ENCODE results near the gene CEP164.

The CEP164 gene

DNA sequence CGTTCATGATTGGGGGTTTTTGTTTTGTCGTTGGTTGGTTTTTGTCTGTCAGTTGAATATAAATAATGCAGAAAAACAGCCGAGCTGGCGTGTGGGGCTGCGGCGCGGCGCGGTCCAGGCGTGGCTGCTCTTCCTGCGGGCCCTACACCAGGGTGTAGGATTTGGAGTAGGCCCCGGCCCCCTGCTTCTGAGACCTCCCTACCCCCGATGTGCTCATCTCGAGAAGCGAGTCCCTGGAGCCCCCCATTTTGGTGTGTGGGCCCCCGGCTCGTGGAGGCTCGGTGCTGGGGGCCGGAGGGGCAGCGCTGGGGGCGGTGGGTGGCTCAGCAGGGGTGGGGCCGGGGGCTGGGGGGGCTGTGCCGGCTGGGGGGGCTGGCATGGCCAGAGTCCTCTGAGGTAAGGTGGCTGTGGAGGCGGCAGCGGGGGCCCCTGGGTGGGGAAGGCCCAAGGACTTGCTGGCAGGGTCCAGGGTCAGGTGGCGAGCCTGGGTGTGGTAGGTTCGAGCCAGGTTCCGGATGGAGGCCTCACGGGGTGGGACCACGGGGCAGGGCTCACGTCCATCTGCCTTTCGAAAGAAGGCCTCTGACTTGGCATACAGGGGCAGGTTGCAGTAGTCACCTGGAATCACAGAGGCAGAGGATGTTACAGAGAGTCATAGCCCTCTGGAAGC lies 100.7 kb downstream of the CEP164 start:
- Histone ChIP-seq H3K79me2 (ENCODE audit: insufficient read depth, low read depth) (no peaks in the 10 kb centered on the region), H4K20me1 (ENCODE audit: insufficient read depth) (no peaks in the 10 kb centered on the region), H3K27me3 (ENCODE audit: insufficient read depth, low read depth) (no peaks in the 10 kb centered on the region), H3K9ac (no peak overlapping the region), H2AFZ (ENCODE audit: low read depth) (no peak overlapping the region), H3K4me2 (no peak overlapping the region), H3K4me1 (ENCODE audit: low read depth, poor library complexity, severe bottlenecking) (no peaks in the 10 kb centered on the region), H3K27ac (no peak overlapping the region), H3K4me3 (IDR thresholded peaks at IDR 0.05; ENCODE audit: insufficient read depth, low read depth, low read length) (no peak overlapping the region), H3K36me3 (ENCODE audit: insufficient read depth) (no peaks in the 10 kb centered on the region)
- TF ChIP-seq, protein P1, sequence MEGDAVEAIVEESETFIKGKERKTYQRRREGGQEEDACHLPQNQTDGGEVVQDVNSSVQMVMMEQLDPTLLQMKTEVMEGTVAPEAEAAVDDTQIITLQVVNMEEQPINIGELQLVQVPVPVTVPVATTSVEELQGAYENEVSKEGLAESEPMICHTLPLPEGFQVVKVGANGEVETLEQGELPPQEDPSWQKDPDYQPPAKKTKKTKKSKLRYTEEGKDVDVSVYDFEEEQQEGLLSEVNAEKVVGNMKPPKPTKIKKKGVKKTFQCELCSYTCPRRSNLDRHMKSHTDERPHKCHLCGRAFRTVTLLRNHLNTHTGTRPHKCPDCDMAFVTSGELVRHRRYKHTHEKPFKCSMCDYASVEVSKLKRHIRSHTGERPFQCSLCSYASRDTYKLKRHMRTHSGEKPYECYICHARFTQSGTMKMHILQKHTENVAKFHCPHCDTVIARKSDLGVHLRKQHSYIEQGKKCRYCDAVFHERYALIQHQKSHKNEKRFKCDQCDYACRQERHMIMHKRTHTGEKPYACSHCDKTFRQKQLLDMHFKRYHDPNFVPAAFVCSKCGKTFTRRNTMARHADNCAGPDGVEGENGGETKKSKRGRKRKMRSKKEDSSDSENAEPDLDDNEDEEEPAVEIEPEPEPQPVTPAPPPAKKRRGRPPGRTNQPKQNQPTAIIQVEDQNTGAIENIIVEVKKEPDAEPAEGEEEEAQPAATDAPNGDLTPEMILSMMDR (conservative IDR thresholded peaks at IDR 0.05; ENCODE audit: low read depth, low read length), result no peak

DNA sequence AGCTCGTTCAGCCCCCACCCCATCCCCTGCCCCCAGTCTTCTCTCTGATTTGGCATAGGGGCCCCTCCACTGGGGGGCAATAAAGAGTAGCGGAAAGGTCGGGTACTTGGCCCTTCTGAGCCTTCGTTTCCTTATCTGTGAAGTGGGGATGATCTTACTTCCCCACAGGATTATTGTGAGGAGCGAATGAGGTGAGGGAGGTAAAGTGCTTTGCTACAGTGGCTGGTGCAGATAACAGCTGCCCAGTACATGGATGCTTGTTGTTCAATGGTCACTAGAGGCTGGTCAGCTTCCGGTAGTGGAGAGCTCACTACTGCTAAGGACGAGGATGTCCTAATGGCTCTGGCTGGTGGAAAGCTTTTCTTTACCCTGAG lies 101.2 kb downstream of the CEP164 start:
- H4K20me1 ChIP-seq (ENCODE audit: insufficient read depth), result no peaks in the 10 kb centered on the region
- no peaks in the 10 kb centered on the region for H3K36me3 ChIP-seq (ENCODE audit: insufficient read depth)
- H3K27me3 ChIP-seq (ENCODE audit: insufficient read depth, low read depth), result no peaks in the 10 kb centered on the region
- TF ChIP-seq, protein P1 (conservative IDR thresholded peaks at IDR 0.05; ENCODE audit: low read depth, low read length), result no peak
- no peaks in the 10 kb centered on the region for H3K4me1 ChIP-seq (ENCODE audit: low read depth, poor library complexity, severe bottlenecking)
- no peak overlapping the region for H2AFZ ChIP-seq (ENCODE audit: low read depth)
- no peak overlapping the region for H3K4me3 ChIP-seq (IDR thresholded peaks at IDR 0.05; ENCODE audit: insufficient read depth, low read depth, low read length)
- no peak overlapping the region for H3K27ac ChIP-seq
- no peak overlapping the region for H3K4me2 ChIP-seq
- no peaks in the 10 kb centered on the region for H3K79me2 ChIP-seq (ENCODE audit: insufficient read depth, low read depth)
- H3K9ac ChIP-seq, result no peak overlapping the region

DNA sequence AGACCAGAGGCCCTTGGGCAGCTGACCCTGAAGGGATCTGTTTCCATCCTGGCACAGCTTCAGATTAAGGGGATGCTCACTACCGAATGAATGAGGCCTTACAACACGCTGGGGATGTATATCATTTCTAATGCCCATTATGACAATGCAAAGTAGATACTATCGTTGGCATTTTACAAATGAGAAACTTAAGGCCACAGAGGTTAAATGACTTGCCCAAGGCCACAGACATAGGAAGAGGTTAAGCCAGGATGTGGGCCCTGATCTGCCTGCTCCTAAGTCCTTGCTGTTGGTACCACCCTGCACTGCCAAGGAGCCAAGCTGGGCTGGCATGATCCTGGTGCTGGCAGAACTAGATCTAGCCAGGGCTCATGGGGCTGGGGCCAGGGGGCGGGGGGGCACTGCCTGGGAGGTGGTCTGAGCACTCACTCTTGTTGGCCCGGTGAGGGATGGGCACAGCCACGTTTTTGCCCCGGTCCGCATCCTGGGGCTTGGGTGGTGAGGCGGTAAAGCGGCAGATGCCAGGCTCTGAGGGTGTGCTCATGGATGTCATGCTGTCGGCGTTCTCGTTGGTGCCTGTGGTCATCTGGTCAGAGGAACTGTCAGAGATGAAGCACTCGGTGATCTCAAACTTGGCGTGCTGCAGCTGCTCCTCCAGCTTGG lies 102.8 kb downstream of the CEP164 start:
- Histone ChIP-seq H3K4me2 (no peak overlapping the region), H3K4me3 (IDR thresholded peaks at IDR 0.05; ENCODE audit: insufficient read depth, low read depth, low read length) (no peak overlapping the region), H3K27ac (no peak overlapping the region), H3K36me3 (ENCODE audit: insufficient read depth) (no peaks in the 10 kb centered on the region), H3K27me3 (ENCODE audit: insufficient read depth, low read depth) (no peaks in the 10 kb centered on the region), H2AFZ (ENCODE audit: low read depth) (no peak overlapping the region), H3K4me1 (ENCODE audit: low read depth, poor library complexity, severe bottlenecking) (no peaks in the 10 kb centered on the region), H4K20me1 (ENCODE audit: insufficient read depth) (no peaks in the 10 kb centered on the region), H3K79me2 (ENCODE audit: insufficient read depth, low read depth) (no peaks in the 10 kb centered on the region), H3K9ac (no peak overlapping the region)
- TF ChIP-seq, protein P1 (conservative IDR thresholded peaks at IDR 0.05; ENCODE audit: low read depth, low read length), result no peak

DNA sequence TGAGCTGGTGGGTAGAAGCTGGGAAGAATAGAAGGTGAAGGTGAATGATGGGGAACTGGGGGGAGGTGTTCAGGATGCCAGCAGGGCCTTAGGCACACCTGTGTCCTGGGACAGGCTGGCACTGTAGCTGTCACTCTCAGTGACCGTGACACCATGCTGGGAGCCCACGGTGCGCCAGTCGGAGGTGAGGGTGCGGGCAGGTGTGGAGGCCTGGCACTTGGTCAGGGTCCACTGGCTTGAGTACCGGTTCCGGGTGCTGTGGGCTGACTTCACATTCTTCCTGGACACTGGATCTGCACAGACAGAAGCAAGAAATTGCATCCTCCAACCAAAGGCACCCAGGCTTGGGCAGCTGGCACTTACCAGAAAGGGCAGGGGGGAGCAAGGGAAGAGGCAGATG lies 103.8 kb downstream of the CEP164 start:
- no peak overlapping the region for H3K4me2 ChIP-seq
- TF ChIP-seq, protein P1 (conservative IDR thresholded peaks at IDR 0.05; ENCODE audit: low read depth, low read length), result no peak
- H4K20me1 ChIP-seq (ENCODE audit: insufficient read depth), result no peaks in the 10 kb centered on the region
- H3K4me3 ChIP-seq (IDR thresholded peaks at IDR 0.05; ENCODE audit: insufficient read depth, low read depth, low read length), result no peak overlapping the region
- H3K9ac ChIP-seq, result no peak overlapping the region
- H3K27ac ChIP-seq, result no peak overlapping the region
- no peak overlapping the region for H2AFZ ChIP-seq (ENCODE audit: low read depth)
- no peaks in the 10 kb centered on the region for H3K27me3 ChIP-seq (ENCODE audit: insufficient read depth, low read depth)
- no peaks in the 10 kb centered on the region for H3K4me1 ChIP-seq (ENCODE audit: low read depth, poor library complexity, severe bottlenecking)
- no peaks in the 10 kb centered on the region for H3K79me2 ChIP-seq (ENCODE audit: insufficient read depth, low read depth)
- no peaks in the 10 kb centered on the region for H3K36me3 ChIP-seq (ENCODE audit: insufficient read depth)

Data from KMS-11 (cell line).